HL-60/S4 treated with retinoic acid at 250 ng/mL for 4 days and 3 days (cell line): Measurements from ENCODE around the gene SPEG.

ENCODE experiments used
- in situ Hi-C: fragments of 300-500 bp; cut with MboI; formaldehyde crosslinking; loops from 2 replicates; pipeline ENCODE4 v1.7.0; 2022; ENCODE audit warnings: low sequenced_read_pairs

The SPEG gene

DNA sequence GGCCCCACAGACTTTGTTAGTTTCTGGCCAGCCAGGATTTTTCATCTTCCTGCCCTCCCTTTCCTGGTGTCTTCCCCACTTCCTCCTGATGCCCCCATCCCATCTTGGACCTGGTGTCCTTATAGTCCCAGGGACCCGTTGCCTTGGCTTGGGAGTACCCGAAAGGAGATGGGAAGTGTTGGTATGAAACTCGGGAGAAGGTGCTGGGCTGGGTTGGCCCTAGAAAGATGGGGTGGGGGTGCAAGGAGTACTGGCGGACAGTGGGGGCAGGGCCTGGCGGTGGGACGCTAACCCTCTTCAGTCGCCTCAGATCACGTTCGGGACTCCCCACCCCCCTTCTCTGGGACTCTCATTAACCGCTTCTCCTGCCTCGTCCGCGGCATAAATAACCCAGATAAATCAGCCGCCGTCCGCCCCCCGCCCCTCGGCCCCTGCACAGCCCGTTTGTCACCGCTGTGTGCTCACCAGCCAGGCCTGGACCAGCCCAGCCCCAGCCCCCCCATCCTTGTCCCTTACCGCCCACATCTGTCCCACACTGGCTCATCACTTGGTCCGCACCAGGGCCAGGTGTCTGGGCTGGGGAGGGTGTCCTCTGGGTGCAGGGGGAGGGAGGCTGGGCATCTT lies 76.0 kb downstream of the SPEG start:
- in situ Hi-C loops = no loop called here

DNA sequence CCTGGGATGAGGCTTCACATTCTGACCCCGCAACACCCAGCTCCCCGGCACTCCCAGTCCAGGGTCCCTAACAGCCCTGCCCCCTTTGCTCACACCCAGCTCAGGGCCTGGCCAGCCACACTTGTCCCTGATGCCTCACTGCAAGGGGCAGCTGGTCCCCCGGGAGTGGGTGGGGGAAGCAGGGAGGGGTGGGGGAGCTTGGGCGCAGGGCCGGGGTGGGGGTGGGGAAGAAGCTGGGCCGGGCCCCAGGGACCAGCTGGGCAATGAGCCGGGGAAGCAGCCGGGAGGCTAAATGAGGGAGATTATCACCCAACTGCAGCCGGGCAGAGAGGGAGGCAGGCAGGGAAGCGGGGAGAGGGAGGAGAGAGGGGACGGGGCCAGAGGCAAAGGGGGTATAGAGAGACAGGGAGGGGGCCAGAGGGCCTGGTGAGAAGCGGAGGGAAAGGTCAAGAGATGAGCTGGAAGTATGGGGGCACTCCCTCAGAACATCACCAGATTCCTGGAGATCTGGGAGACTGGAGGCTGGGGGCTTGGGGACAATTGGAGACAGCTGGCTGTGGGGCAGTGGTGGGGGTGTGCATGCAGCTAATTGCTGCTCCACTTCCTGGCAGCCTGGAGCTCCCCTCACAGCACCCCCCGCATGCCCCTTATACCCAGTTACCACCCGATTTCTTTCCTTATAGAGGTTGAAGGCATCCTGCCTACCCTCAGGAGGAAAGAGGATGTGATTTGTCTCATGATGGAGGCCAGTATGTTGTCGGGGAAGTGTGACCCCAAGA lies 77.1 kb downstream of the SPEG start:
- in situ Hi-C loops = no loop called here

DNA sequence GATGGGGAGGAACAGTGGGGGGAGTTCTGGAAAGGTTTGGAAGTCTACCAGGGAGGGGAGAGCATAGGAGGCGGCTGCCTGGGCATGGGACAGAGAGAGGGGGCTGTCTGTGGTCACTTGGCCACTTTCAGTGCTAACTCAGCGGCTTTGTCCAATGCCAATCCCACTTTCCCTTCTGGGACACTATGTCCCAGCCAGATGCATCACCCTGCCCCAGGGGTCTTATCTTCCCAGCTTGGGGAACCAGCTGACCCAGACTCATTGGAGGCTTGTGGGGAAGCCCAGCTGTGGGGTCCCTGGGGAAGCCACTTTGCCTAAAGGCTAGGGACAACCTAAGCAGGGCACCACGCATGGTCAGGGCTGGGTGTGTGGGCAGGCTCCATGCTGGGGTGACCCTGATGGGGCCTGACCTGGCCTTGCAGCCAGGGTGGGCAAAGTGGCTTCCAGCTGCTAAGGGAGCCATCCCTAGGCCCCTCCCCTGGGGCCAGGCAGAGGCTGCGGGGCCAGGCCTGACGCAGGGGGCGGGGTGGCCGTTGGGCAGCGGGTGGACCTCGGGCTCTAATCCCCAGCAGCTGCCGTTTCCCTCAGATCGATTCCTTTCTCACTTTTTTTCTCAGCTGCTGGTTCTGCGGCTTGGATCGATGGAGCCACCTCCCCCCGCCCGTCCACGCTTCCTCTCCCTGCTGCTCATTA lies 78.0 kb downstream of the SPEG start:
- in situ Hi-C loops = no loop called here

DNA sequence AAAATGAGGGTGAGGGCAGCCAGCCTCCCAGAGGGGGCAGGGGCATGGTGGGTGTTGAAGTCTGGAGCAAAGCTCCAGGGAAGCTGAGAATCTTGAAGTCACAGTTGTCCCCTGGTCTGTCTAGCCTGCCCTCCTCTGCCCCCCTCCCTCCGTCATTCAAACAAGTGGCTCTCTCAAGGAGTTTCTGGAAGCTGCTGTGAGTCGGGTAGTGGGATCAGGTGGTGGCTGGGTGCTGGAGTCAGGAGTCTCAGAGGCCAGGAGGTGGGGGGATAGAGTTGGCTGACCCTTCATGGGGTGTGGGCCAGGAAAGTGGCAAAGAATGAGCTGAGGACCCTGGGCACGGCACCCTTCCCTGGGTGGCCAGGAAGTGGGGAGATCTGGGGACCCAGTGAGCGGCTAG lies 79.1 kb downstream of the SPEG start:
- in situ Hi-C loops = no loop called here

DNA sequence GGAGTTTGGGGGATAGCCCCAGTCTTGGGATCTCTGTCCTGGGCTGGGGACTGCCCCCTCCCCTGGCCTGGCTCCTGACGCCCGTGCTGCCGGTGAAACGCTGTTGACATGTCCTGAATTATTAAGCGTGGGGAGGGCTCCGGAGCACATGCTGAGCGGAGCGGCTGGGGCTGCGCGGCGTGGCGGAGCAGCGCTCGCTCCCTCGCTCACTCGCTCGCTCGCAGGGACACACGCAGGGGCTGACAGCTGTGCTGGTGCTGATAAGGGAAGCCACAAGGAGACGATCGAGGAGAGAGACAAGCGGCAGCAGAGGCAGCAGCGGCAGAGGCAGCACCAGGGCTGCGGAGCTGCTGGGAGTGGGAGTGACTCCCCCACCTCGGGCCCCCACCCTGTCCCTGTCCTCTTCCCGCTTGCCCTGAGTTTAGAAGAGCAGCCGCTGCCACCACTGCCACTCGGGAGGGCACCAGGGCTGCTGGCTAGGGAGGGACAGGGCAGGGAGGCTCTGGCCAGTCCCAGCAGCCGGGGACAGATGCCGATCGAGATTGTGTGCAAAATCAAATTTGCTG lies 79.6 kb downstream of the SPEG start, which contains the start of gene ASIC4:
Gene ASIC4, plus strand, starts transcription at position 287 of the 566 bp plus-strand sequence. Its CDS starts 243 bp downstream, at position 530.
- in situ Hi-C loops = no loop called here

DNA sequence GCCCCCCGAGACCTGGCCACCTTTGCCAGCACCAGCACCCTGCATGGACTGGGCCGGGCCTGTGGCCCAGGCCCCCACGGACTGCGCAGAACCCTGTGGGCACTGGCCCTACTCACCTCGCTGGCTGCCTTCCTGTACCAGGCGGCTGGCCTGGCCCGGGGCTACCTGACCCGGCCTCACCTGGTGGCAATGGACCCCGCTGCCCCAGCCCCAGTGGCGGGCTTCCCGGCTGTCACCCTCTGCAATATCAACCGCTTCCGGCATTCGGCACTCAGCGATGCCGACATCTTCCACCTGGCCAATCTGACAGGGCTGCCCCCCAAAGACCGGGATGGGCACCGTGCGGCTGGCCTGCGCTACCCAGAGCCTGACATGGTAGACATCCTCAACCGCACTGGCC lies 80.2 kb downstream of the SPEG start:
- in situ Hi-C loops = no loop called here

DNA sequence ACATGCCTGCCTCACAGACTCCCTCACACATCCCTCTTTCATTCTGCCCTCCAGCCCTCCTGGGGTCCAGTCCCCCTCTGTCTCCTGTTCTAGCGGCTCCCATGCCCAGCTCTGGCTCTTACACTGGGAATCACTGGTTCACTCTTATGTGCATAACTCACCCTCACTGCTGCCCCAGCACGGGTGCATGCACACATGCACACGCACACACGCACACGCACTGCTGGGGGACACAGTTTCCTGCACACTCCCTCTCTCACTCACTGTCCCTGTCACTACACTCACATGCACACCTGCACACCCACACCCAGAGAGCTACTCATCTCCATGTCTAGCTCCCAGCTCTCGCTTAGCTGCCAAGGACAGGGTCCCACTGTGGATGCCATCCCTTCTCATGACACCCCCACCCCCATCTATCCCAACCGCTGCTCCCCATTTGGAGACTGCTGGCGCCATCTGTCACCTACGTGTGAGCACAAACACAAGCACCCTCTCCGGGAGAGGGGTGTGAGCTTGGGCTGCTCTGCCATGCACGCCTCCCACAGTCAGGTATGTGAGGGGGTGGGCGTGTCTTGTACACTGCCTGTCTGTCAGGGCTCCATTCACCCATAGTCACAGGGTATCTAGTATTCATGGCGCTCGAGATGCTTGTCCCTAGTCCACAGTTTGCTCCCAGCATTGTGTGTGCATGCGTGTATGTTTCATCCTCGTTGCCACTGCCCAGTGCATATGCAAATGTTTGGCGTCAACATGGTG lies 81.4 kb downstream of the SPEG start:
- in situ Hi-C loops = no loop called here

DNA sequence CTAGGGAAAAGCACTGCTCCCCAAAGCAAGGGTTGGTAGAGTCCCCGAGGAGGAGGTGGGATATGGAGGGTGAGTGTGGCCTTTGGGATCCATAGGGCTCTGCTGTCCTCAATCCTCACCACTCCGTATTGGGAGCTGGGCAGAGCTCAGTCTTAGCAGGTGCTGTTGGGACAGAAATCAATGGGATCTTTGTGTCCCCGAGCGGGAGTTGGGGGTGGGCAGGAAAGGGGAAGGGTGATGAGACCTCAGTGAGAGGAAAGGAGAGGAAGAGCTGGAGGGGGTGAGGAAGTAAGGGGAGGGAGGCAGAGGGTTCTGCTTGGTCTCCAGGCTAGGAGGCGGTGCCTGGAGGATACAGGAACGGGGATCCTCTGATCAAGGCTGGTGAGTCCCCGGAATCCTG lies 82.2 kb downstream of the SPEG start:
- in situ Hi-C loops = no loop called here

DNA sequence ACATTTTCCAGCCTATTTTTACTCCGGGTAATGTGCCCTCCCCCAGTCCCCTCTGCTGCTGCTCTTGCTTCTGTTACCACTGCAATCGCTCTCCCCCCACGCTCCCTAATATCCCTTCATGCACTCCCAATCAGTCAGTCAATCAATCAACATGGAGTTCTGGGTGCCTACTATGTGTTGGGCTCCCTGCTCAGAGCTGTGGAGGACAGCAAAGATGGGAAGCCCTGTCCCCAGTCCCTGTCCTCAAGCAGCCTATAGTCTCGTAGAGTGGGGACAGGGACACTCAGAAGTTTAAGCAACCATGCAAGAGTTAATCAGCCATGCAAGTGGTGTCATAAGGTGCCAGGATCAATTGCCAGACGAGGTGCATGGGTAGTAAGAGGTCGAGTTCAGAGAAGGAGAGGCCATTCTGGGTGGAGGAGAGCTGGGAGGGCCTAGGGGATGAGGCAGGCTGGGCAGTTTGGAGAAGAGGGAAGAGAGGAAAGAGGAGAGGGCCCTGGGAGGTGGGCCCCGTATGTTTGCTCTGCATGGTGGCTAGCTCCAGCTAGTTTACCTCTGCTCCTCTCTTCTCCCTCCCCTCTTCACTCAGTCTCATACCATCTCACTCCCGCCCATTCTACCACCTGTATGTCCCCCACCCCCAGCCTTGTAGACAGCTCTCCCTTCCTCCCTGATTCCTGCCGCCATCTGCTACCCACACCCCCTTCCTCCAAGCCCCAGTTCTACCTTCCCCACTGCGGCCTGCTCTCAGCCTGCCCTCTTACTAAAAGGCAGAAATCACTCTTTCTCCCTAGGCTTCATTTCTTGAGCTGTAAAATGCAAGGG lies 83.5 kb downstream of the SPEG start:
- in situ Hi-C loops = no loop called here

DNA sequence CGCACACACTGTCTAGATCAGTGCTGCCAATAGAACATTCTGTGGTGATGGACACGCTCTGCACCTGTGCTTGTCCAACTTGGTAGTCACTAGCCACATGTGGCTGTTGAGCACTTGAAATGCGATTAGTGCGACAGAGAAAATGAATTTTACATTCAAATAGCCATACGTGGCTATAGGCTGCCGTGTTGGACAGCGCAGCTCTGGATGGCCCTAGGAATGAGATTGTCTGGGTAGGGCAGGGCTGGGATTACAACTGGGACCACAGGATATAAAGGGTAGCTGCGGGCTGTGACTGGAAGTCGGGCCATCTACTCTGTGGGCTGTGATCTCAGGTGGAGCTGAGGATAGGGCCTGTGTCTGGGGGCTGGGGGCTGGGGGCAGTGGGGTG lies 84.9 kb downstream of the SPEG start:
- in situ Hi-C loops = no loop called here

DNA sequence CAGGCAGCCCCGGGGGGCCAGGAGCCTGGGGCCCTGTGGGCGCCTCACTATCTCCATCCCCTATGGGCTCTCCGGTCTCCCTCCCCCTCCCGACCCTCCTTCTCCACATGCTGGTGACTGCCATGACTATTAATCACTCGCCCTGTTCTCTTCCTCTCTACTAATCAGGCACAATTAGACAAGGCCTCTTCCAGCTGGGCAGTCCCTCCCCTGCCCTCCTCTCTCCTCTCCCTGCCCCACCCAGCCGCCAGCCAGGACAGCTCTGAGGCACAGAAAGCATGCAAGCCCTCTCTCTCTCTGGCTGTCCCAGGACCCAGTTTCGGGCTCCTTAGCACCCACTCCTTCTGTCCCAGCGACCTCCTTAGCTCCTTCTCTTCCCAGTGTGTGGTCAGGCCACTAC lies 85.4 kb downstream of the SPEG start:
- in situ Hi-C loops = no loop called here

DNA sequence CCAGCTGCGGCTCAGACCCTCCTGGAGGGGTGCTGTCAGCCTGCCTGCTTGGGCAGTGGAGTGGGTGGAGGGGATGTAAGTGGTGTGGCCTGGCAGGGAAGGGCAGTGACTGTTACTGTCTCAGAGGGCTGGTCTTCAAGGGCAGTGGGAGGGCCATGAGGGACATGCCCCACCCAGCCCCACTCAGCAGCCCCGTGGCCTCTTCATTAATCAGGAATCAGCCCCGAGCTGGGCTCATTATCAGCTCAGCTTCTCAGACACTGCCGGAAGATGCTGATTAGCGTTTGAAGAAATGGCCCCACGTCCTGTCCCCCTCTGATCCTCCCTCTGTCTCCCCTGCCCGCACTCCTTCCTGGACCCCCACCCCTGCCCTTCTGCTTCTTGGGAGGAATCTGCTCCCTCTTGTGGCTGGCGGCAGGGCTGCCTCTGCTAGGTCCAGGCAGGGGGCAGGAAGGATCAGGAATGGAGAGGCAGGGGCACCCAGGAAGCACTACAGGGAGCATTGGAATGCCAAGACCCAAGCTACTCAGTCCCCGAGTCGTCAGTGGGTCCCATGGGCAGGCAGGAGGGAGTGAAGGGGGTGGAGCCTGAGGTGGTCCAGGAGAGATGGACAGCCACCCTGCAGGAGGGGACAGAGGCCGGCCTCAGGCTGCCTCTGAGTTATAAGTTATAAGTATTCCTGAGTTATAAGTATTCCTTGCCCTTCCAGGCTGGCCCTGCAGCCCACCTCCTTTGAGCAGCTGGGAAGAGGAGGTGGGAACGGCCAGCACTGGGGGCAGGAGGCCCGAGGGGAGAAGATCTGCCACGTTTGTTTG lies 86.6 kb downstream of the SPEG start:
- in situ Hi-C loops = no loop called here

DNA sequence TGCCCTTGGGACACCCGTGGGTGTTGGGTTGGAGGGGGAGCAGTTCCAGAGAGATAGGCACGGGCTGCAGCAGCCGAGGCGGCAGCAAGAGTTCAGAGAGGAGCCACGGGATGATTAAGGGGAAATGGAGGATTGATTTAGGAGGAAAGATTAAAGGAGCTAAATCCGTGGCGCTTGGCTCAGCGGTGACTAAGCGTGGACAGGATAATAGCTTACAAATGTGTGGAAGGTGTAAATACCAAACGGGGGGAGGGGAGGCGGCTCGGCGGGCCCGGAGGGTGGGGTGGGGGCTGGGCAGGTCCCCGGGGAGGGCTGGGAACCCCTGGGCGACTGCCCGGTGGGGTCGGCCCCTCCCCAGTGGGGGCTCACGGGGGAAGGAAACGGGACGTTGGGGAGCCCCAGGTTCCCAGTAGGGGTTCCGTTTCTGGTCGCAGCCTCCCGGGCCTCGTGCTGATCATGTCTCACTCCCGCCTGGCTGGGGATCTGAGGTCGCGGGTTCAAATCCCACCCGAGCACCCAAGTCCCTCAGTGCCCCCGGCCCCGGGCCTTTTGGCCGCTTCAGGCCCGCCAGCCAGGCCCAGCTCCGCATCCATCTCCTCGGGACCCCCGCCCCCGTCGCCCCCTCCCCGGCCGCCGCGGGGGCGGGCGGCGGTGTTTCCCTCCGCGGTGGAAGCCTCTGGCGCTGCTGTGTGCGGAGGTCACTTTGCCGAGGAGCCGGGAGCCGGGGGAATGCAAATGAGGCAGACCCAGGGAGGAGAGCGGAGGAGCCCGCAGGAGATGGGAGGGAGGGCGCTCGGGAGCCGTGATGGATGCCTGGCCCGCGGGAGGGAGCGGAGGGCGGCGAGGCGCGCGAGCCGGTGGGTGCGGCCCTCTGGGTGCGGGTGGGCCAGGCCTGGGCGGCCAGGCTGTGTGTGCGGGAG lies 87.7 kb downstream of the SPEG start:
- in situ Hi-C loops = no loop called here

DNA sequence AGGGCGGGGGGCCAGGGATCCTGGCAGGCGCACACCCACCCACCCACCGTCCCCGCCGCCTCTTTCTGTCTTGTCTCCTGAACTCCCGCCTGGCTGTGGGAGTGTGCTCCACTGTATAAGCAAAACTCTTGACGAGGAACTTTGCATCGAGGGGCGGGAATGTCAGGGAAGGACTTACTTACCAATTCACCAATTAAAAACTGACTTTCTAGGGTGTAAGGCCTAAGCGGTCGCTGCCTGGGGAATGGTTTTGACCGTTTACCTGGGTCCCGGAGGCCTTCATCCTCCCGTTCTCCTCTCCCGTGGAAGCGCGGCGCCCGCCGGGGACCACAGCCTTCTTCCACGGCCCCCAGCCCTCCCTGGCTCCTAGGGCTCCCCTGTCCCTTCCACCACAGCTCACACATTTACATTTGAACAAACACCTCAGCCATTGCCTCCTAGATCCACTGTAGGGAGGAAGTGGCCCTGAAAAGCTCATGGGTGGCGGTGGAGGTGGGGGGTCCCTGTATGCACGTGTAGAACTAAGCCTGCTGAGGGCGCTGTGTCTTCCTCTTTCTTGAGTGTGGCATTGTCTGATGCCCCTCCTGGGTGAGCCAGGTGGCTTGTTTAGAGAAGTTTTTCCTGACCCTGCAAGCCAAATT lies 88.5 kb downstream of the SPEG start:
- in situ Hi-C loops = no loop called here

DNA sequence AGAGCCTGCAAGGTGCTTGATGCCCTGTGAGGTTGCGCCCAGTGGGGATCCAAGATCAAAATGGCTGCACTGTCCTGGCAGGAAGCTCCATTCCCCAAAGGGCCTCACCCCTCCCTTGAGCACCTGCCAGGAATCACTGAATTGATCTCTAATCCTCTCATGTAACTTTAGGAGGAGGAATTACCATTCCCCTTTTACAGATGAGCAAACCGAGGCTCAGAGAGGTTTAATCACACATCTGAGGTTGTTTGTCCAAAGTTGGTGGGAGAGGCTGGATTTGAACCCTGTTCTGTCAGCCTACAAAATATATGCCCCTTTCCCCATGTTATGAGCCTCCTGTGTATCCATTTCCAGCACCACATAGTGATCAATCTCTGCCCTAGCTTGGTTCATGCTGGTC lies 90.2 kb downstream of the SPEG start:
- in situ Hi-C loops = no loop called here

DNA sequence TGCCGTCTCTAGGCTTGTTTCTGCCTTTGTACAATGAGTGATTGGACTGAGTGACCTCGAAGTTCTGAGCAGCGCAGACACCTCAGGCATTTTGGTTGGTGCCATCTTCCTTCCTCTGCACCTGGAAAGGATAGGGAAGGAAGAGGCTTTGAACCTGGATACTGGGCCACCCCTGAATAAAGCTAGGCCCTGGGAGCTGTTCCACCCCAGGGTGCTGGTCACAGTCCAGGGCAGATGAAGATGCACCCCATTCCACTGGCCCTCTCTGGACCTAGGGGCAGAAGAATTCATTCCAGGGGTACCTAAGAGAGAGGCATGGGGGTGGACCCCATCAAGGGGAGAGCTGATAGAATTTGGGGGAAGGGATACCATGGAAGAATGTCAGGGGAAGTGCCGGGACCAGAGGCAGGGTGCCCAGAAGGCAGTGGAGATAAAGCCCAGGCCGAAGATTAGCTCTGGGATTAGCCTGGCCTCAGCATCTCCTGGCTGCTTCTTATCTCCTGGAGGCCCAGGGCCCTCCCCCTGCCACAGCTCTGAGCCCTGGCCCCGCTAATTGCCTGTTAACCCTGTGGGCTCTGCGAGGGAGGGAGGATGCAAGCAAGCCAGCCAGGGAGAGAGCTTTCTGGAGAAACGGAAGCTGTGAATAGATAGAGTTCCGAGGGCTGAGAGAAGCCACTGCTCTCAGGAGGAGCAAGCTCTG lies 91.0 kb downstream of the SPEG start:
- in situ Hi-C loops = no loop called here
